HUES6 (cell line): ENCODE data around the gene FKBP15.

Experiments
- H3K27ac ChIP-seq: 2 replicates; pipeline ENCODE4 v1.7.0; 2013; ENCODE audit warnings: low read depth, mild to moderate bottlenecking, low read length, inconsistent platforms
- H3K27me3 ChIP-seq: 2 replicates; pipeline ENCODE4 v1.6.1; 2013; ENCODE audit warnings: low read length; ENCODE audit not compliant: control insufficient read depth, insufficient read depth
- H3K36me3 ChIP-seq: 2 replicates; pipeline ENCODE4 v1.6.1; 2013; ENCODE audit warnings: low read length; ENCODE audit not compliant: control insufficient read depth, insufficient read depth
- H3K4me1 ChIP-seq: 2 replicates; pipeline ENCODE4 v1.6.1; 2013; ENCODE audit warnings: low read length; ENCODE audit not compliant: control insufficient read depth, insufficient read depth
- H3K4me3 ChIP-seq: 2 replicates; pipeline ENCODE4 v1.5.1; 2013; ENCODE audit warnings: low read depth, low read length
- H3K9ac ChIP-seq: one replicate; pipeline ENCODE4 v1.6.1; 2013; ENCODE audit warnings: mild to moderate bottlenecking, low read length
- H3K9me3 ChIP-seq: 2 replicates; pipeline ENCODE4 v1.6.1; 2013; ENCODE audit warnings: low read depth, low read length; ENCODE audit not compliant: control insufficient read depth, insufficient read depth

The FKBP15 gene

GRCh38 chr9:113216406-113216805 is 4.7 kb downstream of the FKBP15 start:
- Histone ChIP-seq H3K27me3 (no peaks in the 10 kb centered on the region), H3K4me3 (no peak overlapping the region), H3K27ac (no peak overlapping the region), H3K9me3 (no peaks in the 10 kb centered on the region), H3K9ac (no peak overlapping the region), H3K36me3 (no peaks in the 10 kb centered on the region), H3K4me1 (peaks cover 4% of the 10 kb centered on the region; the same call in 1 of the 2 replicates)

DNA sequence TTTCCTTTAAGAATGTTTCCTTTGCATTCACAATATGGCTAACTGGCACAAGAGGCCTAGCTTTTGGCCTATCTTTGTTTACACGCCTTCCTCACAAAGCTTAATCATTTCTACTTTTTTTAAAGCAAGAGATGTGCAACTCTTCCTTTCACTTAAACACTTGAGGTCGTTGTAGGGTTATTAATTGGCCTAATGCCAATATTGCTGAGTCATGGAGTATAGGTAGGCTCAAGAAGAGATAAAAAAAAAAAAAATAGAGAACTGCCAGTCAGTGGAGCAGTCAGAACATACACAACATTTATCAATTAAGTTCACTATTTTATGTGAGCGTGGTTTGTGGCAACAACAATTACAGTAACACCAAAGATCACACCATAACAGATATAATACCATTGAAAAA is 5.9 kb downstream of the FKBP15 start:
- Histone ChIP-seq H3K9ac (no peak overlapping the region), H3K4me3 (no peak overlapping the region), H3K4me1 (peaks cover 4% of the 10 kb centered on the region; the same call in 1 of the 2 replicates), H3K27me3 (no peaks in the 10 kb centered on the region), H3K9me3 (no peaks in the 10 kb centered on the region), H3K36me3 (peaks cover 6% of the 10 kb centered on the region; the same call in 1 of the 2 replicates), H3K27ac (no peak overlapping the region)

- Histone ChIP-seq H3K36me3 (peaks cover 26% of the 10 kb centered on the region), H3K27me3 (no peaks in the 10 kb centered on the region), H3K27ac (no peak overlapping the region), H3K9ac (no peak overlapping the region), H3K9me3 (no peaks in the 10 kb centered on the region), H3K4me3 (no peak overlapping the region), H3K4me1 (no peaks in the 10 kb centered on the region)
Measured at GRCh38 chr9:113210815-113211214, 10.3 kb downstream of the FKBP15 start.

GRCh38 chr9:113205861-113206260 is 15.2 kb downstream of the FKBP15 start:
- no peak overlapping the region for H3K4me3 ChIP-seq
- H3K27me3 ChIP-seq = no peaks in the 10 kb centered on the region
- no peaks in the 10 kb centered on the region for H3K4me1 ChIP-seq
- no peaks in the 10 kb centered on the region for H3K9me3 ChIP-seq
- peaks cover 49% of the 10 kb centered on the region for H3K36me3 ChIP-seq
- H3K9ac ChIP-seq = no peak overlapping the region
- no peak overlapping the region for H3K27ac ChIP-seq

DNA sequence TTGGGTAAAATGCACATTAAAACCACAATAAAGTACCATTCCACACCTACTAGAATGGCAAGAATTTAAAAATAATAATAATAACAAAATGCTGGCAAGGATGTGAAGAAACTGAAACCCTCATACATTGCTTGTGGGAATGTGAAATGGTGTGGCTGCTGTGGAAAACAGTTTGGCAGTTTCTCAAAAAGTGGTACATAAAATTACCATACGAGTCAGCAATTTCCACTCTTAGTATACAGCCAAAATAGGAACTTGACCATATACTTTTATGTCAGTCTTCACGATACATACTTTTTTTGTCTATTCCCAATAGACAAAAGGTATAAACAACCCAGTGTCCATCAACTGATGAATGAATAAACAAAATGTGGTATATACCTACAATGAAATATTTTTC is 15.6 kb downstream of the FKBP15 start:
- H3K9me3 ChIP-seq = no peaks in the 10 kb centered on the region
- H3K9ac ChIP-seq = no peak overlapping the region
- H3K27ac ChIP-seq = no peak overlapping the region
- H3K27me3 ChIP-seq = no peaks in the 10 kb centered on the region
- H3K4me1 ChIP-seq = no peaks in the 10 kb centered on the region
- H3K4me3 ChIP-seq = no peak overlapping the region
- peaks cover 45% of the 10 kb centered on the region for H3K36me3 ChIP-seq

DNA sequence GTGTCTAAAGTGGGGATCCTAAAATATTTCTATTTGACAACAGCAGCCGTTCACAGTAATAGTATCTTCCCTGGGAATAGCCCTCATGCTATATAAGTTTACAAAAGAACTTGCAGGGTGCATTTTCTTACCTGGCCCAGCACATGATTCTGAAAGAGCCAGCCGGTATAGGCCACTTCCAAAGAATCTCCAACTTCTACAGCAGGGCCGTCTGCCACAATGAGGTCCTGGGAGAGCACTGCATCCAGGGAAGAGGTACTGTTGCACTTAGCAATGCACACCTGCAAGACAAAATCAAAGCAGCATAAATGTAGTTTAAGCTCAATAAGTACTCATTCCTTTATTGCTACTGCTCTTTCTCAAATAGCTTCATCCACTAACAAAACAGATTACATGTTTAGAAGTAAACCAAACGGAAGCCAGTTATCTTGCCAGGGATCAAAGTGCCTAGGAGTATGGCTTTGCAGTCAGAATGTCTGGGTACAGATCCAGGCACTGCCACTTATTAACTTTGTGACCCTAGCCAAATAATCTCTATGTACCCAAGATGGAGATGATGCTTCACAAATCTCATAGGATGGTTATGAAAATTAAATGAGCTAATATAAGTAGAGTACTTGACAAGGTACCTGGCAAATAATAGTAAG is 21.3 kb downstream of the FKBP15 start:
- no peaks in the 10 kb centered on the region for H3K4me1 ChIP-seq

DNA sequence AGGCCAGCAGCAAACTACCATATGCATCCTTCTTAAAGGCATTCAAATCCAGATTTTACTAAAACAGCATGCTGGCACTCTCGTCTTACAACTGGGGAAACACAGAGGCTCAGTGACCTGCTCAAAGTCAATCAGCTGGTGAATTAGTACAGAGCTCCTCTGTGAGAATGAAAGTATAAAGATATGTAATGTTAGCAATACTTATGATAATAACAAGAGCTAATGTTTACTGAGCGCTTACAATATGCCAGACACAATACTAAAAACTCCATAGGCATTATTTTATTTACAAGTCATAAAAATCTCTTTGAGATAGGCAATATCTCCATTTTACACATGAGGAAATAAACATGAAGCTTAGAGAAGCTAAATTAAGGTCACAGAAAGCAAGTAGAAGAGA is 28.6 kb downstream of the FKBP15 start:
- Histone ChIP-seq H3K9me3 (no peaks in the 10 kb centered on the region), H3K9ac (no peak overlapping the region), H3K27ac (no peak overlapping the region), H3K4me1 (no peaks in the 10 kb centered on the region), H3K27me3 (no peaks in the 10 kb centered on the region), H3K36me3 (peaks cover 45% of the 10 kb centered on the region), H3K4me3 (no peak overlapping the region)

More for the DNA sequence above, 21.3 kb downstream of the FKBP15 start:
- H3K27ac ChIP-seq = no peak overlapping the region
- no peaks in the 10 kb centered on the region for H3K9me3 ChIP-seq
- H3K9ac ChIP-seq = no peak overlapping the region
- H3K27me3 ChIP-seq = no peaks in the 10 kb centered on the region
- no peak overlapping the region for H3K4me3 ChIP-seq
- H3K36me3 ChIP-seq = peaks cover 51% of the 10 kb centered on the region

DNA sequence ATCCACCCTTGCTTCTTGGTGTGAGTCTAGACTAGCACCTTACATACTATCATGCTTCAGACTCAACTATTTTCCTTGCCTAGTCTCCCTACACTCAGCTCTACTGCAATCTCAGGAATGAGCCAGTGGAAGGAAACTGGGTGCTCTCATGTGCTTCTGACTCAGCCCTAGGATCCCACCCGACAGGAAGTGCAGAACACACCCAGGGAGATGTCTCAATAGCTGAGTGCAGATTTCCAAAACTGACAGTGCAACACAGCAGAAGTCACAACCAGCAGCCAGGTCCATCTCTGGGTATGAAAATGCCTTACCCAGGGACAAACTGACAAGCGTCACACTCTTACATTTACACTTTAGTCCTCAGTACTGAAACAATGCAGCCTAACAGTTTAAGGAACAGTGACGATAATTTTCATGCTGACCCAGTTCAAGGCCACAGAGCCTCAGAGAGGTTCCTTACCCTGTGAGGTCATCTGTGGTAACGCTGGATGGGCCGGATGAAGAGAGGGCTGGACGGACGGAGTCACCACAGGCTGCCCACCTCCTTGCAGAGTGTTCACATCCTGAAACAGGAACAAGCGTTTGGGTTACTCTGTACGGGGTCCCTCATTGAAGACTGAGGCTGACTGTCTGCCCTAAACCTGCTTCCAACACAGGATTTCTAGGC is 33.0 kb downstream of the FKBP15 start:
- Histone ChIP-seq H3K27me3 (no peaks in the 10 kb centered on the region), H3K36me3 (peaks cover 74% of the 10 kb centered on the region), H3K4me3 (no peak overlapping the region), H3K9ac (no peak overlapping the region), H3K4me1 (no peaks in the 10 kb centered on the region), H3K9me3 (no peaks in the 10 kb centered on the region), H3K27ac (no peak overlapping the region)

DNA sequence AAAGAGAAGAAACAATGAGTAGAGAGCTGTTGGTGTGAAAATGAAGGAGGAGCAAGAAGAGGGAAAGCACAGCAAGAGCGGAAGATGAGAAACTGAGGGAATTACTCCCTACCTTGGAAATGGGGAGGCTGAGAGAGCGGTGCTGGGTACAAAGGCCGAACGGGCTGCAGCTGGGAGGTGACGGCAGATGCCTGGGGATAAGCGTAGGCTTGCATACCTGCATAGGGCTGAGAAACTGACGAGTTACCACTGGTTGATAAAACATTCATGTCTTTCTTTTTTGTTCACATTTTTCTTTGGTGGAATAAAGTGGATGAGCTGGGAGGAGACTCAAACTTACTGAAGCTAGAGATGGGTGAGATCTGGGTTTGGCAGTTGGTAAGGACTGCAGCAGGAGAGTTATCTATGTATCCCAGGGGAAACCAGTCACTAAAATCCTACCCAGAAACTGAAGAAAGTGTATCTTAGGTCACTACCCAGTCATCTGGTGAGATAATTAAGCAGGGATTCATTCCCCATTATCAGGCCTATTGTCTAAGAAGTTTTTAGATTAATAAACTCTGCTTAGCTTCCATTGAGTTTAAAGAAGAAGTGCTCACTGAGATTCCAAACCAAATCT is 34.8 kb downstream of the FKBP15 start:
- H3K4me3 ChIP-seq = no peak overlapping the region
- no peak overlapping the region for H3K27ac ChIP-seq
- peaks cover 81% of the 10 kb centered on the region for H3K36me3 ChIP-seq
- no peak overlapping the region for H3K9ac ChIP-seq
- H3K9me3 ChIP-seq = no peaks in the 10 kb centered on the region
- H3K4me1 ChIP-seq = no peaks in the 10 kb centered on the region
- no peaks in the 10 kb centered on the region for H3K27me3 ChIP-seq

DNA sequence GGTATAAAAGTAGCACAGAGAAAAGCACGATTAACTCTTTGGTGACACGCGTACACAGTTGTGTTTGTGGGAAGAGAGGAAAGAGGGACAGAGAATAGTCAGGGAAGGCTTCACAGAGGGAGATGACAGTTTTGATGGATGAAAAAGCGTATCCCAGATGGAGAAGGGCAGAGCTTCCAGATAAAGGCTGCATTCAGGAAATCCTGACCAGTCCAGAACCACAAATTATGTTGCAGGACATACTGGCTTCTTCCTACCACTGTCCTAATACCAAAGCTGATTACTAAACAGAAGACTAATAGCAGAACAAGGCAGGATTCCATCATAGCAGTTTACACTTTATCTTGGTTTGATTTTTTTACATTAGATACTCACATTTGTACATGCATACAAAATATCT is 35.8 kb downstream of the FKBP15 start:
- Histone ChIP-seq H3K9ac (no peak overlapping the region), H3K4me3 (no peak overlapping the region), H3K9me3 (no peaks in the 10 kb centered on the region), H3K27ac (no peak overlapping the region), H3K36me3 (peaks cover 87% of the 10 kb centered on the region), H3K27me3 (no peaks in the 10 kb centered on the region), H3K4me1 (no peaks in the 10 kb centered on the region)

- Histone ChIP-seq H3K36me3 (peaks cover 87% of the 10 kb centered on the region), H3K4me1 (no peaks in the 10 kb centered on the region), H3K27me3 (no peaks in the 10 kb centered on the region), H3K9me3 (no peaks in the 10 kb centered on the region), H3K4me3 (no peak overlapping the region), H3K27ac (no peak overlapping the region), H3K9ac (no peak overlapping the region)
Measured at GRCh38 chr9:113184539-113184938, 36.5 kb downstream of the FKBP15 start.
